Measurements from ENCODE around the gene DNAJC3.

GRCh38 chr13:95710313-95710712 is 33.4 kb downstream of the DNAJC3 start:
- TF ChIP-seq CTCF (conservative IDR thresholded peaks at IDR 0.05; ENCODE audit: low read depth in 2 of 2) (no peak), ETS1 (IDR thresholded peaks at IDR 0.05) (no peak), POLR2AphosphoS5 (IDR thresholded peaks at IDR 0.05; ENCODE audit: low read depth) (no peak), JUNB (IDR thresholded peaks at IDR 0.05; ENCODE audit: unreplicated experiment) (no peak), EZH2phosphoT487 (IDR thresholded peaks at IDR 0.05; ENCODE audit: unreplicated experiment) (no peak), EZH2 (IDR thresholded peaks at IDR 0.05; ENCODE audit: low read depth, unreplicated experiment) (no peak), STAT1 (IDR thresholded peaks at IDR 0.05; ENCODE audit: unreplicated experiment) (no peak), ZNF331 (CRISPR knock-in tag; IDR thresholded peaks at IDR 0.05; ENCODE audit: low read depth) (no peak), ZNF114 (CRISPR knock-in tag; IDR thresholded peaks at IDR 0.05) (no peak), CREB1 (CRISPR knock-in tag; IDR thresholded peaks at IDR 0.05; ENCODE audit: low read depth) (no peak)
- TF ChIP-seq, protein P1, sequence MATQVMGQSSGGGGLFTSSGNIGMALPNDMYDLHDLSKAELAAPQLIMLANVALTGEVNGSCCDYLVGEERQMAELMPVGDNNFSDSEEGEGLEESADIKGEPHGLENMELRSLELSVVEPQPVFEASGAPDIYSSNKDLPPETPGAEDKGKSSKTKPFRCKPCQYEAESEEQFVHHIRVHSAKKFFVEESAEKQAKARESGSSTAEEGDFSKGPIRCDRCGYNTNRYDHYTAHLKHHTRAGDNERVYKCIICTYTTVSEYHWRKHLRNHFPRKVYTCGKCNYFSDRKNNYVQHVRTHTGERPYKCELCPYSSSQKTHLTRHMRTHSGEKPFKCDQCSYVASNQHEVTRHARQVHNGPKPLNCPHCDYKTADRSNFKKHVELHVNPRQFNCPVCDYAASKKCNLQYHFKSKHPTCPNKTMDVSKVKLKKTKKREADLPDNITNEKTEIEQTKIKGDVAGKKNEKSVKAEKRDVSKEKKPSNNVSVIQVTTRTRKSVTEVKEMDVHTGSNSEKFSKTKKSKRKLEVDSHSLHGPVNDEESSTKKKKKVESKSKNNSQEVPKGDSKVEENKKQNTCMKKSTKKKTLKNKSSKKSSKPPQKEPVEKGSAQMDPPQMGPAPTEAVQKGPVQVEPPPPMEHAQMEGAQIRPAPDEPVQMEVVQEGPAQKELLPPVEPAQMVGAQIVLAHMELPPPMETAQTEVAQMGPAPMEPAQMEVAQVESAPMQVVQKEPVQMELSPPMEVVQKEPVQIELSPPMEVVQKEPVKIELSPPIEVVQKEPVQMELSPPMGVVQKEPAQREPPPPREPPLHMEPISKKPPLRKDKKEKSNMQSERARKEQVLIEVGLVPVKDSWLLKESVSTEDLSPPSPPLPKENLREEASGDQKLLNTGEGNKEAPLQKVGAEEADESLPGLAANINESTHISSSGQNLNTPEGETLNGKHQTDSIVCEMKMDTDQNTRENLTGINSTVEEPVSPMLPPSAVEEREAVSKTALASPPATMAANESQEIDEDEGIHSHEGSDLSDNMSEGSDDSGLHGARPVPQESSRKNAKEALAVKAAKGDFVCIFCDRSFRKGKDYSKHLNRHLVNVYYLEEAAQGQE (IDR thresholded peaks at IDR 0.05; ENCODE audit: unreplicated experiment) = no peak

Data from GM23338 (cell line).